GM23338 (cell line): ENCODE results near the gene LRTM1. TPM values are rescaled to one million over a fixed set of nuclear protein-coding genes. Genes with fewer than 3 reads are reported as not detected.

ENCODE experiments used
- ATAC-seq: fragments of 200-7000 bp; cut with Tn5 transposase; 3 replicates; pipeline ENCODE4 v1.9.1; 2020
- DNase-seq: peaks from one replicate; pipeline ENCODE4 v3.0.0-alpha.2; 2015; ENCODE audit warnings: low spot score
- H2AFZ ChIP-seq: fragments of 200-600 bp; sonication (generic); 2 replicates; pipeline ENCODE4 v1.8.0; 2016; ENCODE audit warnings: antibody characterized with exemption, mild to moderate bottlenecking, moderate library complexity
- H3F3A ChIP-seq: fragments of 200-600 bp; sonication (generic); replicated peaks from 2 replicates; pipeline ENCODE4 v1.8.0; 2017; ENCODE audit warnings: antibody characterized with exemption, mixed run types, low read depth
- H3K27ac ChIP-seq: fragments of 200-600 bp; sonication (generic); 2 replicates; pipeline ENCODE4 v1.6.1; 2016; ENCODE audit warnings: low read depth
- H3K27me3 ChIP-seq: fragments of 200-600 bp; sonication (generic); 2 replicates; pipeline ENCODE4 v1.8.0; 2016; ENCODE audit warnings: mild to moderate bottlenecking, mixed run types, moderate library complexity; ENCODE audit not compliant: insufficient read depth
- H3K36me3 ChIP-seq: fragments of 200-600 bp; sonication (generic); 2 replicates; pipeline ENCODE4 v1.8.0; 2016; ENCODE audit warnings: mild to moderate bottlenecking; ENCODE audit not compliant: insufficient read depth
- H3K4me1 ChIP-seq: fragments of 200-600 bp; sonication (generic); 2 replicates; pipeline ENCODE4 v1.8.0; 2016; ENCODE audit warnings: mild to moderate bottlenecking, moderate library complexity; ENCODE audit not compliant: insufficient read depth
- H3K4me2 ChIP-seq: fragments of 200-600 bp; sonication (generic); 2 replicates; pipeline ENCODE4 v1.7.1; 2017; ENCODE audit warnings: mixed run types
- H3K4me3 ChIP-seq: fragments of 200-600 bp; sonication (generic); 2 replicates; pipeline ENCODE4 v1.6.1; 2016; ENCODE audit warnings: mixed run types
- H3K79me2 ChIP-seq: fragments of 200-600 bp; sonication (generic); replicated peaks from 2 replicates; pipeline ENCODE4 v1.8.0; 2017; ENCODE audit warnings: mild to moderate bottlenecking; ENCODE audit not compliant: insufficient read depth
- H3K9me2 ChIP-seq: fragments of 200-600 bp; sonication (generic); 2 replicates; pipeline ENCODE4 v1.8.0; 2017; ENCODE audit not compliant: insufficient read depth
- H4K20me1 ChIP-seq: fragments of 200-600 bp; sonication (generic); replicated peaks from 2 replicates; pipeline ENCODE4 v1.8.0; 2017; ENCODE audit warnings: mild to moderate bottlenecking; ENCODE audit not compliant: insufficient read depth
- H3K27ac Mint-ChIP-seq: 2 replicates; pipeline ENCODE4 v1.8.0; 2020; ENCODE audit warnings: inconsistent platforms, mild to moderate bottlenecking, moderate library complexity, mixed read lengths
- H3K27me3 Mint-ChIP-seq: 3 replicates; pipeline ENCODE4 v1.8.0; 2022; ENCODE audit warnings: low read depth, mild to moderate bottlenecking, moderate library complexity, mixed read lengths, inconsistent platforms; ENCODE audit not compliant: insufficient read depth, poor library complexity
- H3K36me3 Mint-ChIP-seq: 3 replicates; pipeline ENCODE4 v1.8.0; 2021; ENCODE audit warnings: low read depth, mild to moderate bottlenecking, inconsistent platforms, moderate library complexity, mixed read lengths
- H3K4me1 Mint-ChIP-seq: 3 replicates; pipeline ENCODE4 v1.8.0; 2020; ENCODE audit warnings: mild to moderate bottlenecking, inconsistent platforms, mixed read lengths
- H3K4me3 Mint-ChIP-seq: 3 replicates; pipeline ENCODE4 v1.8.0; 2021; ENCODE audit warnings: moderate library complexity, mild to moderate bottlenecking, inconsistent platforms, mixed read lengths
- H3K9me3 Mint-ChIP-seq: 3 replicates; pipeline ENCODE4 v1.8.0; 2020; ENCODE audit warnings: moderate library complexity, mild to moderate bottlenecking, inconsistent platforms, mixed read lengths
- CREB1 ChIP-seq: fragments of 250-450 bp; sonication (Bioruptor Pico); IDR thresholded peaks from 2 replicates; pipeline ENCODE4 v1.5.0; 2020; ENCODE audit warnings: low read depth, mild to moderate bottlenecking, moderate library complexity
- CTCF ChIP-seq, 2 experiments: fragments of 200-600 bp in 1 of 2; sonication (generic) in 1 of 2; conservative IDR thresholded peaks; 2 replicates each; pipeline versions ENCODE4 v1.5.1 to v1.6.1; 2016 to 2017; ENCODE audit warnings: antibody characterized with exemption in 2 of 2, low read depth in 2 of 2, mild to moderate bottlenecking in 2 of 2, moderate library complexity in 1 of 2
- ETS1 ChIP-seq: IDR thresholded peaks from 2 replicates; pipeline ENCODE4 v1.6.1; 2016; ENCODE audit warnings: antibody characterized with exemption
- EZH2 ChIP-seq: fragments of 200-600 bp; sonication (generic); IDR thresholded peaks from one replicate; pipeline ENCODE4 v1.8.0; 2017; ENCODE audit warnings: antibody characterized with exemption, mild to moderate bottlenecking, low read depth; ENCODE audit not compliant: unreplicated experiment
- EZH2phosphoT487 ChIP-seq: fragments of 200-600 bp; sonication (generic); IDR thresholded peaks from one replicate; pipeline ENCODE4 v1.8.1; 2018; ENCODE audit warnings: antibody characterized with exemption; ENCODE audit not compliant: unreplicated experiment
- JUNB ChIP-seq: IDR thresholded peaks from one replicate; pipeline ENCODE4 v1.6.1; 2016; ENCODE audit warnings: antibody characterized with exemption; ENCODE audit not compliant: unreplicated experiment
- NANOG ChIP-seq: IDR thresholded peaks from 2 replicates; pipeline ENCODE4 v1.6.1; 2016; ENCODE audit warnings: antibody characterized with exemption, borderline replicate concordance
- POLR2AphosphoS5 ChIP-seq: IDR thresholded peaks from 2 replicates; pipeline ENCODE4 v1.6.1; 2016; ENCODE audit warnings: antibody characterized with exemption, low read depth
- REST ChIP-seq: IDR thresholded peaks from one replicate; pipeline ENCODE4 v1.6.1; 2018; ENCODE audit warnings: antibody characterized with exemption; ENCODE audit not compliant: unreplicated experiment
- STAT1 ChIP-seq: IDR thresholded peaks from one replicate; pipeline ENCODE4 v1.6.1; 2016; ENCODE audit warnings: antibody characterized with exemption; ENCODE audit not compliant: unreplicated experiment
- ZNF114 ChIP-seq: fragments of 250-450 bp; sonication (Bioruptor Pico); IDR thresholded peaks from 2 replicates; pipeline ENCODE4 v1.5.0; 2020; ENCODE audit warnings: mild to moderate bottlenecking, moderate library complexity
- ZNF331 ChIP-seq: fragments of 250-450 bp; sonication (Bioruptor Pico); IDR thresholded peaks from 2 replicates; pipeline ENCODE4 v1.5.0; 2020; ENCODE audit warnings: low read depth, mild to moderate bottlenecking, moderate library complexity
- ZNF462 ChIP-seq: fragments of 250-450 bp; sonication (Bioruptor Pico); IDR thresholded peaks from 2 replicates; pipeline ENCODE4 v1.5.0; 2020; ENCODE audit warnings: mild to moderate bottlenecking, moderate library complexity
- polyA plus RNA-seq: library from polyadenylated mRNA; unstranded; fragments of >200 nt; fragmentation: Nextera tagmentation; extraction: Ambion mirVana; gene quantifications from 2 replicates; pipeline ENCODE4 v1.2.1, GENCODE V29; 2016
- total RNA-seq: library from RNA; depleted of rRNA; stranded (reverse); fragments of >200 nt; shearing (Covaris generic); gene quantifications from 2 replicates; pipeline ENCODE4 v1.2.3, GENCODE V29; 2014

The LRTM1 gene
- total and polyA plus RNA-seq, 2 experiments from 2014 or later: 0.47 TPM; not detected in 1

- H3K4me3 Mint-ChIP-seq: no peak overlapping the region
- no peaks in the 10 kb centered on the region for H3K36me3 ChIP-seq
- H2AFZ ChIP-seq: no peak overlapping the region
- no peaks in the 10 kb centered on the region for H3K4me1 ChIP-seq
- H3K36me3 Mint-ChIP-seq: peaks cover 11% of the 10 kb centered on the region
- no peak for DNase-seq
- peaks cover 9% of the 10 kb centered on the region; the same call in 1 of the 2 replicates for H3K9me2 ChIP-seq
- no peak overlapping the region for H3K4me2 ChIP-seq
- no peaks in the 10 kb centered on the region for H3K27me3 ChIP-seq
- TF ChIP-seq ETS1 (no peak), ZNF114 (no peak), EZH2phosphoT487 (no peak), CREB1 (CRISPR knock-in tag) (no peak), ZNF462 (no peak), CTCF (conservative IDR thresholded peaks at IDR 0.05; ENCODE audit: low read depth in 2 of 2) (no peak), ZNF331 (CRISPR knock-in tag) (no peak), POLR2AphosphoS5 (no peak), EZH2 (no peak), JUNB (no peak), STAT1 (no peak), NANOG (no peak), REST (no peak)
- no peaks in the 10 kb centered on the region for H4K20me1 ChIP-seq
- no peaks in the 10 kb centered on the region for H3F3A ChIP-seq
- H3K4me1 Mint-ChIP-seq: peaks cover 15% of the 10 kb centered on the region
- H3K9me3 Mint-ChIP-seq: no peaks in the 10 kb centered on the region
- ATAC-seq: no peak
- no peak overlapping the region for H3K27ac Mint-ChIP-seq
- H3K4me3 ChIP-seq: no peak overlapping the region
- peaks cover 2% of the 10 kb centered on the region for H3K27me3 Mint-ChIP-seq
- H3K27ac ChIP-seq: no peak overlapping the region
- H3K79me2 ChIP-seq: no peaks in the 10 kb centered on the region
Measured at GRCh38 chr3:54888873-54889272, 39.0 kb downstream of the LRTM1 start.
